ENCODE results near the gene SETBP1. TPM values are rescaled to one million over a fixed set of nuclear protein-coding genes. Genes with fewer than 3 reads are reported as not detected.
A peak's percentile ranks its signal among the peaks of the same experiment; 100 is the strongest.

The SETBP1 gene
- total and polyA plus RNA-seq, 3 experiments from 2014 or later = 0.22 to 14.1 (median 13.9) TPM

DNA sequence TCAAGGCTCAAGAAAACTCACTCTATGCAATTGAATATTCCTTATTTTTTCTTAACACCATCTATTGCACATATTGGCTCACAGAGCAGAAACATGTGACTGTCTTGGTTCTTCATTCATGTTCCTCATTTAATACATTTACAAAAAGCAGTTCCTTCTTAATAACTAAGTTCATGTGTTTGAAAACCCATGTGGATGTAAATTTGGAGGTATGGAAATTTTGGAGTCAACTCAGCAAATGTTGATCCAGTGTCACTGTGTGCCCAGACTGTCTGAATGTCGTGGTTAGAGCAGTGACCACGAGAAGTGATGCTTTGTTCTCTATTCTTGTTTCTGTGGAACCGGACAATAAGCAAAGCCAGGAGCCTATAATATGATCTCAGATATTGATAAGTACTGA is 299.1 kb downstream of the SETBP1 start:
- Mint-ChIP-seq H3K27ac (no peak overlapping the region), H3K4me3 (no peak overlapping the region), H3K9me3 (no peaks in the 10 kb centered on the region), H3K36me3 (no peaks in the 10 kb centered on the region), H3K4me1 (no peaks in the 10 kb centered on the region), H3K27me3 (peaks cover 0 to 2% of the 10 kb centered on the region in 2 donors)
- H3K4me3 ChIP-seq (ENCODE audit: low read length) = no peak overlapping the region
- no peaks in the 10 kb centered on the region for H3K4me1 ChIP-seq (ENCODE audit: insufficient read depth, low read length)
- H3K27ac ChIP-seq (ENCODE audit: low read depth, low read length) = no peak overlapping the region
- no peaks in the 10 kb centered on the region for H3K9me3 ChIP-seq (ENCODE audit: low read length)
- DNase-seq = no peak
- no peaks in the 10 kb centered on the region for H3K36me3 ChIP-seq (ENCODE audit: insufficient read depth, low read length)
- POLR2A ChIA-PET = no interaction called here
- CTCF ChIA-PET = no interaction called here
- no peaks in the 10 kb centered on the region for H3K27me3 ChIP-seq (ENCODE audit: insufficient read depth, low read length, poor library complexity, severe bottlenecking)

DNA sequence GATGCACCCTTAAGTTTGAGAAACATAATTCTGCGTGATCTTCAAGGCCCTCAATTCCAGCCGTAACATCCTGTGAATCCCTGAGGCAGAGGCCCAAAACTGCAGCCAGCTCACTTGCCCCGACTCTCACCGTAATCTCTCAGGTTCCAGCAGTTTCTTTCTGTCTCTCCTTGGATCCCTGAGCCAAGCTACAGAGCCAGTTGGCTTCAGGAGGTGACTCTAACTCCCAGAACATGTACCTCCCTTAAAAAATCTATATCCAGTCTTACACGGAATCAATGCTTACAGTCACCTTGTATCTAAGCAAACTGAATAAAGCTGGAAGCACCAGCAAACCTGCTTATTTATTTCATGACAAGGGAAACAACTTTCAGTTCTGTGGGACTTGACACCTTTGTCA is 300.4 kb downstream of the SETBP1 start:
- H3K27me3 ChIP-seq (ENCODE audit: insufficient read depth, low read length, poor library complexity, severe bottlenecking) = no peaks in the 10 kb centered on the region
- no peak overlapping the region for H3K27ac ChIP-seq (ENCODE audit: low read depth, low read length)
- no peaks in the 10 kb centered on the region for H3K36me3 ChIP-seq (ENCODE audit: insufficient read depth, low read length)
- no peak for DNase-seq
- H3K4me3 ChIP-seq (ENCODE audit: low read length) = no peak overlapping the region
- H3K9me3 ChIP-seq (ENCODE audit: low read length) = no peaks in the 10 kb centered on the region
- POLR2A ChIA-PET = no interaction called here
- CTCF ChIA-PET = no interaction called here
- Mint-ChIP-seq H3K4me1 (no peaks in the 10 kb centered on the region), H3K4me3 (no peak overlapping the region), H3K9me3 (no peaks in the 10 kb centered on the region), H3K36me3 (no peaks in the 10 kb centered on the region), H3K27me3 (peaks cover 0 to 3% of the 10 kb centered on the region in 2 donors), H3K27ac (no peak overlapping the region)
- H3K4me1 ChIP-seq (ENCODE audit: insufficient read depth, low read length) = no peaks in the 10 kb centered on the region

DNA sequence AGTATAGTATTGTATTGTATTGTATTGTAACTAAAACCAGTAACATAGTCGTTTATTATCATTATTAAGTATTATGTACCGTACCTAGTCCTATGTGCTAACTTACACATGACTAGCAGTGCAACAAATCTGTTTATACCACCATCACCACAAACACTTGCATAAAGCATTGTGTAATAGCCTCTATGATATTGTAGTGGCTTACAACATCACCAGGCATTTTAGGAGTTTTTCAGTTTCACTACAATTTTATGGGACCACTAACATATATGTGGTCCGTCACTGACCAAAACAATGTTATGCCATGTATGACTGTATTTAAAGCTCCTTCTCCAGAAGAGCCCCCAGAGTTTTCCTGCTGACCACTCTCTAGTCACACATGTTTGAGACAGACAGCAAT is 306.2 kb downstream of the SETBP1 start:
- no peak overlapping the region for H3K4me3 Mint-ChIP-seq
- H3K9me3 Mint-ChIP-seq = peaks cover 0 to 5% (median 0%) of the 10 kb centered on the region in 5 donors
- no peak for DNase-seq
- Histone ChIP-seq H3K36me3 (ENCODE audit: insufficient read depth, low read length) (no peaks in the 10 kb centered on the region), H3K4me1 (ENCODE audit: insufficient read depth, low read length) (no peaks in the 10 kb centered on the region), H3K27ac (ENCODE audit: low read depth, low read length) (no peak overlapping the region), H3K27me3 (ENCODE audit: insufficient read depth, low read length, poor library complexity, severe bottlenecking) (no peaks in the 10 kb centered on the region), H3K9me3 (ENCODE audit: low read length) (no peaks in the 10 kb centered on the region), H3K4me3 (ENCODE audit: low read length) (no peak overlapping the region)
- peaks cover 2 to 3% of the 10 kb centered on the region in 2 donors for H3K27me3 Mint-ChIP-seq
- POLR2A ChIA-PET = no interaction called here
- H3K36me3 Mint-ChIP-seq = peaks cover 0 to 7% (median 0%) of the 10 kb centered on the region in 3 donors
- no peaks in the 10 kb centered on the region for H3K4me1 Mint-ChIP-seq
- no peak overlapping the region for H3K27ac Mint-ChIP-seq
- CTCF ChIA-PET = no interaction called here

DNA sequence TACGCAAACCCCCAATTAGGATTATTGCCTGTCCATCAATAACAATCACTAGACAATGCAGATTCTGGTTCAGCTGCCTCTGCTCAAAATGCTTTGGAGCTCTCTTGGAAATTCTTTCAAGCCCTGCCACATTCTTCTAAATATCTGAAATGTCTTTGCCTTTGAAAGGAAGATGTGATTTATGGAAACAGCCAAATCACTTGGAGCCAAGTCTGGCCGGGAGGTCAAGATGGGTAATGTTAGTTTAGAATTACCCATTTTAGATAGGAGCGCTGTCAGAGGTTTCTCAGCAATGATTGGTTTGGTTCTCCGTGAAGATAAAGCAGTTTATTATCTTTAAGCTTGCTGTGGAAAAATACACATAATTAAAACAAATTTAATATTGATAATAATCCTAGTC is 306.7 kb downstream of the SETBP1 start:
- H3K27me3 ChIP-seq (ENCODE audit: insufficient read depth, low read length, poor library complexity, severe bottlenecking) = no peaks in the 10 kb centered on the region
- no peaks in the 10 kb centered on the region for H3K36me3 ChIP-seq (ENCODE audit: insufficient read depth, low read length)
- H3K4me1 ChIP-seq (ENCODE audit: insufficient read depth, low read length) = no peaks in the 10 kb centered on the region
- H3K4me3 ChIP-seq (ENCODE audit: low read length) = no peak overlapping the region
- H3K9me3 Mint-ChIP-seq = peaks cover 0 to 5% (median 0%) of the 10 kb centered on the region in 5 donors
- ChIA-PET POLR2A (no interaction called here), CTCF (no interaction called here)
- H3K4me3 Mint-ChIP-seq = no peak overlapping the region
- peaks cover 2 to 3% of the 10 kb centered on the region in 2 donors for H3K27me3 Mint-ChIP-seq
- no peaks in the 10 kb centered on the region for H3K4me1 Mint-ChIP-seq
- no peaks in the 10 kb centered on the region for H3K9me3 ChIP-seq (ENCODE audit: low read length)
- H3K36me3 Mint-ChIP-seq = peaks cover 0 to 7% (median 0%) of the 10 kb centered on the region in 3 donors
- DNase-seq = no peak
- no peak overlapping the region for H3K27ac Mint-ChIP-seq
- H3K27ac ChIP-seq (ENCODE audit: low read depth, low read length) = no peak overlapping the region

DNA sequence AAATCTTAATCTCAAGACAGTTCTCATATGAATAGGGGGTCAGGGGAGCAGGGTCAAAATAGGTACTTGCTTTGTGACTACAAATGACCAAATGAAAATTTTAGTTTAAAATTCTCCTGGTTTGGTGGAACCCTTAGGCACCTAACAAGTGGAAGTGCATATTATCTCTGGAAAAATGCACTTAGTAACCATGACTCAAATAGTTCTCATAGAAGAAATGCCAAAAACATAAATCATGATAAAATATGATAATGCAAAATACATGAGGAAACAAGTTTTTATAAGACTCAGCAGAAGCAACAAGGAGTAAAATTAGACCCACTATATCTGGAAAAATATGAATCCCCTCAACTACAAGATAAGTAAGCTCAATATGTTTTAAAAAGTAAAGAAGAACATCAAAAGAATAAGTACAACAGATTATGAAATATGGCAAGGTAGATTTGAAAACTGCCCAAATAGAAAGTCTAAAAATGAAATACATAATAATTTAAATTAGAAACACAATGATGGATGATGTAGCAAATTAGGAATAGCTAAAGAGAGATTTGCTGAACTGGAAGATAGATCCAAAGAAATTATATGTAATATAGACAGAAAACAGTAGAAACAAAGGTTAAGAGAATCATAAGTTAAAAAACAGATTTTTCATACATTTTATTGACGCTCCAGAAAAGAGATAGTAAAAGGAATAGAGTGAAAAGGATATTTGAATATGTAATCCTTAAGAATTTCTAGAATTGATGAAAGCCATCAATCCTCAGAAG is 308.3 kb downstream of the SETBP1 start:
- CTCF ChIA-PET = no interaction called here
- Histone ChIP-seq H3K4me3 (ENCODE audit: low read length) (no peak overlapping the region), H3K36me3 (ENCODE audit: insufficient read depth, low read length) (no peaks in the 10 kb centered on the region), H3K9me3 (ENCODE audit: low read length) (no peaks in the 10 kb centered on the region), H3K4me1 (ENCODE audit: insufficient read depth, low read length) (no peaks in the 10 kb centered on the region), H3K27me3 (ENCODE audit: insufficient read depth, low read length, poor library complexity, severe bottlenecking) (no peaks in the 10 kb centered on the region), H3K27ac (ENCODE audit: low read depth, low read length) (no peak overlapping the region)
- no peak for DNase-seq
- POLR2A ChIA-PET = no interaction called here
- peaks cover 0 to 5% (median 0%) of the 10 kb centered on the region in 5 donors for H3K9me3 Mint-ChIP-seq
- H3K27me3 Mint-ChIP-seq = peaks cover 2 to 3% of the 10 kb centered on the region in 2 donors
- H3K27ac Mint-ChIP-seq = peak overlapping the region in 1 of 8 donors; percentile 2
- peaks cover 0 to 7% (median 0%) of the 10 kb centered on the region in 3 donors for H3K36me3 Mint-ChIP-seq
- H3K4me1 Mint-ChIP-seq = no peaks in the 10 kb centered on the region
- H3K4me3 Mint-ChIP-seq = no peak overlapping the region

DNA sequence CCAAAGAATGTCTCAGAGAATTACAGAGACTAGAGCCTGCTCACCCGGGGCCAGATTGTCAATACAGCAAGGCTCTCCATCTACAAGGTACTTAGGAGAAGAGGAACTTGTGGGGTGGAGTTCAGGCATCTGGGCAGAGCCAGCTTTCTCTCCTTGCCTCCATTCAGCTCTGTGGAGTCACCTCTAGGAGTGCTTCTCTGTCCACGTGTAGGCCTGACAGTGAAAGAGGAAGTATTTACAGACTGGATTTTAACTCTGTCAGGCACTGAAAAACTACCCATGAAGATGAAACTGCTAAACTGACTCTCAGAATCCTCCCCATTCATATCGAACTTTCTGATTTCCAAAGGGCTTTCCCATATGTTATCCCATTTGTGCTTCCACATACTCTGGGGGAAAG is 315.6 kb downstream of the SETBP1 start:
- Mint-ChIP-seq H3K36me3 (peaks cover 0 to 4% (median 4%) of the 10 kb centered on the region in 3 donors), H3K4me3 (no peak overlapping the region), H3K27ac (no peak overlapping the region), H3K27me3 (no peaks in the 10 kb centered on the region), H3K4me1 (no peaks in the 10 kb centered on the region), H3K9me3 (peaks cover 0 to 3% (median 2%) of the 10 kb centered on the region in 5 donors)
- Histone ChIP-seq H3K4me3 (ENCODE audit: low read length) (no peak overlapping the region), H3K36me3 (ENCODE audit: insufficient read depth, low read length) (no peaks in the 10 kb centered on the region), H3K9me3 (ENCODE audit: low read length) (no peaks in the 10 kb centered on the region), H3K27ac (ENCODE audit: low read depth, low read length) (no peak overlapping the region), H3K4me1 (ENCODE audit: insufficient read depth, low read length) (no peaks in the 10 kb centered on the region), H3K27me3 (ENCODE audit: insufficient read depth, low read length, poor library complexity, severe bottlenecking) (no peaks in the 10 kb centered on the region)
- no peak for DNase-seq
- ChIA-PET CTCF (no interaction called here), POLR2A (no interaction called here)

DNA sequence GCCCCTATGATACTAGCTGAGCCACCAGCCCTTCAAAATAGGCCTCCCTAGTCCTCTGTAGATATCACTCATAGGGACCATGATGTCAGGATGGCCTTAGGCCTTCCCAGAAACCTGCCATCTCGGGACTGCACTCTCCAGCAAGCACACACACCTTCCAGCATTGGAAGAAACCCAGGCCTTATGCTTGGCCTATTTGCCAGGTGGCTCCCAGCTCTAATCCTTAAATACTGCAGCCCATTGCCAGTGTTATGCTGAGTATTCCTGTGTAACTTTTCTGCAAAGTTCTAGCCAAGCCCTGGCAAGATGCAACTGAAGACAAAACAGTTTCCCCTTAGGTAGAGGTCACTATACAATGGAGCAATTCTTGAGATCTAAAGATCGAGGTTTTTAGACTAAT is 316.5 kb downstream of the SETBP1 start:
- Mint-ChIP-seq H3K27me3 (no peaks in the 10 kb centered on the region), H3K4me1 (no peaks in the 10 kb centered on the region), H3K36me3 (peaks cover 0 to 4% (median 4%) of the 10 kb centered on the region in 3 donors), H3K4me3 (no peak overlapping the region), H3K9me3 (peaks cover 0 to 3% (median 2%) of the 10 kb centered on the region in 5 donors), H3K27ac (no peak overlapping the region)
- no peak for DNase-seq
- Histone ChIP-seq H3K36me3 (ENCODE audit: insufficient read depth, low read length) (no peaks in the 10 kb centered on the region), H3K4me1 (ENCODE audit: insufficient read depth, low read length) (no peaks in the 10 kb centered on the region), H3K9me3 (ENCODE audit: low read length) (no peaks in the 10 kb centered on the region), H3K27me3 (ENCODE audit: insufficient read depth, low read length, poor library complexity, severe bottlenecking) (no peaks in the 10 kb centered on the region), H3K4me3 (ENCODE audit: low read length) (no peak overlapping the region), H3K27ac (ENCODE audit: low read depth, low read length) (no peak overlapping the region)
- ChIA-PET CTCF (no interaction called here), POLR2A (no interaction called here)

DNA sequence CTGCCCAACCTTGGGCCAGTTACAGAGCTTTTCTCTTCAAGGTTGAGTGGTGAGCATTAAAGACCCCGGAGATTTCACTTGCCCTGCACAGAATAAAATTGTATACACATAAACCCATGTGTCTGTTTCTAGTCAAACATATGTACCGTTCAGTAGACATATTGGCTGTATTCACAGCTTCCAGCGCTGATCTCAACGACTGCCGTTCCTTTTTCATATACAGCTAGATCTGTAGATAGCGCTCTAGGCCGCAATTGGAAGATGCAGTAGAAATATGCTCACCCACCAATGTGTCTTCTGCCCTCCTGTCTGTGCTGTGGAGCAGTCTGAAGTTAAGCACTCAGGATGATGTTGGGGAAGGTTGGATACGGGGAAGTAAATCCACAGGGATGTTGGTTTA is 317.7 kb downstream of the SETBP1 start:
- Mint-ChIP-seq H3K4me1 (no peaks in the 10 kb centered on the region), H3K27me3 (no peaks in the 10 kb centered on the region), H3K4me3 (no peak overlapping the region), H3K27ac (no peak overlapping the region), H3K36me3 (peaks cover 0 to 4% (median 4%) of the 10 kb centered on the region in 3 donors), H3K9me3 (peaks cover 0 to 3% (median 2%) of the 10 kb centered on the region in 5 donors)
- Histone ChIP-seq H3K9me3 (ENCODE audit: low read length) (no peaks in the 10 kb centered on the region), H3K27me3 (ENCODE audit: insufficient read depth, low read length, poor library complexity, severe bottlenecking) (no peaks in the 10 kb centered on the region), H3K4me1 (ENCODE audit: insufficient read depth, low read length) (no peaks in the 10 kb centered on the region), H3K36me3 (ENCODE audit: insufficient read depth, low read length) (no peaks in the 10 kb centered on the region), H3K27ac (ENCODE audit: low read depth, low read length) (no peak overlapping the region), H3K4me3 (ENCODE audit: low read length) (no peak overlapping the region)
- POLR2A ChIA-PET = no interaction called here
- CTCF ChIA-PET = no interaction called here
- no peak for DNase-seq
